ENCODE data around the gene CORO1C.

Gene CORO1C

DNA sequence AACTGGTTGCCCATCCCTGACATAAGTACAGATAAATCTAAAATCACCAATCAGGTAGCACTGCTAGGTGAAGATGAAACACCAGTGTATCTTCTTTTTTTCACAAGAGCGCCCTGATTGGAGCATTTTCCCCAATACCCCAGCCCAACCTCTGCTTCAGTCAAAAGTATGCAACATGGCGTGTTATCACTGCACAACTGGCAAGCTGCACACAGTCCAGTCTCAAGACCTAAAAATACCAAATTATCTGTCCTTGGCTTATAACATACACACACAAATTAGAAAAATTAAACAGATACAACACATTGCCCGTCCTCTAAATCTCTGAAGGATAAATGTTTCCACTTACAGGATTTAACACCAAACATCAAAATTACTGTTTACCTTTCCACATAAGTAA, 77.4 kb downstream of the CORO1C start:
- no peak for DNase-seq (ENCODE audit: low read depth in 4 of 4, low spot score in 1 of 4)

- DNase-seq (ENCODE audit: low read depth in 4 of 4, low spot score in 1 of 4): no peak
These were observed 78.2 kb downstream of the CORO1C start for GRCh38 chr12:108653082-108653516.

DNA sequence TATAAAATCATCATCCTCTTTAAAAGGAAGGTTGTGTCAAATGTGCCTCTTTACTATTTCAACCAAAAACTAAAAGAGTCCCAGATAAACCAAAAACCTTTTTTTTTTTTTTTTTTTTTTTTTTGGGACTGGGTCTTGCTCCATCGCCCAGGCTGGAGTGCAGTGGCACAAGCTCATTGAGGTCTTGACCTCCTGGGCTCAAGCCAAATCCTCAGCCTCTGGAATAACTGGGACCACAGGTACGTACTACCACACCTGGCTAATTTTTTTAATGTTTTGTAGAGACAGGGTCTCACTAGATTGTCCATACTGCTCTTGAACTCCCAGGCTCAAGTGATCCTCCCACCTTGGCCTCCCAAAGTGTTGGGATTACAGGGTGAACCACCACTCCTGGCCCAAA, 81.2 kb downstream of the CORO1C start:
- no peak for DNase-seq (ENCODE audit: low read depth in 4 of 4, low spot score in 1 of 4)

DNA sequence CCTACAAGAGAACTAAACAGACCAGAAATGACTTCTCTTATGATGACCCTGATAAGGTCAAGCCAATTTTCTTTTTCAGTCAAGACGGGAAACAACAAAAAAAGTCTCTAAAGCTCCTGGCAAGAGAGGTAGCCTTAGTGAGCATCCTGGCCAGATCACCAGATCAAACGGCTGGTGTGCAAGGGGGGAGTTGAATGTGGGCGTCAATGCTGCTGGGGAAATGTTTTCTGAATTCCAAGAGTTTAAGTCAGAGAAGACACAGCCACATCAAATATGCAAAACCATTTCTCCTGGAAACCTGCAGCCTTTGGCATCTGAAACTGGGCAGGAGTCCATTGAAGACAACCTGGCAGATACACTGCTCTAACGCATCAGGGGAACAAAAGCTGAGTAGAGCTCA, 81.6 kb downstream of the CORO1C start:
- no peak for DNase-seq (ENCODE audit: low read depth in 4 of 4, low spot score in 1 of 4)

GRCh38 chr12:108649126-108649525, 82.2 kb downstream of the CORO1C start:
- no peak for DNase-seq (ENCODE audit: low read depth in 4 of 4, low spot score in 1 of 4)

DNA sequence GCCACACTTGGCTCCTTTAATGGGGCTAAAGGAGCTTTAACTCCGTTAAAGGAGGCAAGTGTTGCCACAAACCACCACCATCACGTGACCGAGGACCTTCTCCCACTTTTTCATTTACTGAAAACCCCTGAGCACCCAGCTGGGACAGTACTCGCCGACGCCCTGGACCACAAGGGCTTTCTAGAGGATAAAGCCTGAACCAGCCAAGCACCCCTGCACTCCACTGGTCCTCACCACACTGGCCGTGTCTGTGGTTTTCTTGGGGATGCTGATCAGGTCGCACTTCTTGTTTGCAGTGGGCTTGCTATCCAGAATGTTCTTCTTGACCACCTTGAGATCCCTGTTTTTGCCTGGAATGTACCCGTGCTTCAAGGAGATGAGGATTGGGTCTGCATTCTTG, 82.9 kb downstream of the CORO1C start:
- DNase-seq (ENCODE audit: low read depth in 4 of 4, low spot score in 1 of 4): no peak

- no peak for DNase-seq (ENCODE audit: low read depth in 4 of 4, low spot score in 1 of 4)
These were observed 83.6 kb downstream of the CORO1C start for GRCh38 chr12:108647585-108648287.

DNA sequence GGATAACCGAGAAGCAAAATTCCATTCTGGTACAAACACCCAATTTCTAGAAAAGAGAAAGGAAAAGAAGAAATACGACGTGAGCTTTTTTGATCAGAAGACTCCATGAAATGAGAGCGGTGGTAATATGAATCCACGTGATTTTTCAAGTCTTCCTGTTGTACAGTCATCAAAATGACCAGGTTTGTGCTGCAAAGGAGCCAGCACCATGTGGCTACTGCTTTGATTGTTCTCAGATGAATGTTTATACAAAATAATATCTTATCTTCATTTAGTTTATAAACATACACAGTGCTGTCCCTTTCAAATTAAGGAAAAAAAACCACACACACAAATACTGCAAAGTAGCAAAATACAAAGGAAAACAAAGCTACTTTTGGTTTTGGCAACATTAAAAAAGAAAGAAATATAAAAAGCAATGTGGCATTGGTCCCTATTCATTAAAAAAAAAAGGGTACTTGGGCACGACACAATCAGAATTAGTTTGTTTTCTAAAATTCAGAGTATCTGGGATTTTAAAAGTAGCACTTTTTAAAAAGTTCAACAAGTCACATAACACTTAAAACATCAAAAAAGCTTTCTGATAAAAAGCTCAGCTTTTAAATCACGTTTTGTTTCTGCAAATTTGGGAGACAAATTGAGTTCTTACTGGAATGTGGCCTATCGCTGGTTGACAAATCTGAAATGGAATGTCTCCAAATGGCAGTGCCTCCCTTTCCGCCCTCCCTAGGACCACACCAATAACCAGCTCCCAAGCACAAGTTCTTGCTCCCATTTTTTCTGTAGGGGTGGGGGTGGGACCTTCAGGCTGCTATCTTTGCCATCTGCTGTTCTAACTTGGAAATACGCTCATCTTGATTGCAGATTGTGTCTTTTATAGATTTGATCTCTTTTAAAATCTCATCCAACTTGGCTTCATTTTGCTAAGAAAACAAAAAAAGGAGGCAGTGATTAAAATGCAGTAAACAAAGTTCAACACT, 84.4 kb downstream of the CORO1C start:
- no peak for DNase-seq (ENCODE audit: low read depth in 4 of 4, low spot score in 1 of 4)

DNA sequence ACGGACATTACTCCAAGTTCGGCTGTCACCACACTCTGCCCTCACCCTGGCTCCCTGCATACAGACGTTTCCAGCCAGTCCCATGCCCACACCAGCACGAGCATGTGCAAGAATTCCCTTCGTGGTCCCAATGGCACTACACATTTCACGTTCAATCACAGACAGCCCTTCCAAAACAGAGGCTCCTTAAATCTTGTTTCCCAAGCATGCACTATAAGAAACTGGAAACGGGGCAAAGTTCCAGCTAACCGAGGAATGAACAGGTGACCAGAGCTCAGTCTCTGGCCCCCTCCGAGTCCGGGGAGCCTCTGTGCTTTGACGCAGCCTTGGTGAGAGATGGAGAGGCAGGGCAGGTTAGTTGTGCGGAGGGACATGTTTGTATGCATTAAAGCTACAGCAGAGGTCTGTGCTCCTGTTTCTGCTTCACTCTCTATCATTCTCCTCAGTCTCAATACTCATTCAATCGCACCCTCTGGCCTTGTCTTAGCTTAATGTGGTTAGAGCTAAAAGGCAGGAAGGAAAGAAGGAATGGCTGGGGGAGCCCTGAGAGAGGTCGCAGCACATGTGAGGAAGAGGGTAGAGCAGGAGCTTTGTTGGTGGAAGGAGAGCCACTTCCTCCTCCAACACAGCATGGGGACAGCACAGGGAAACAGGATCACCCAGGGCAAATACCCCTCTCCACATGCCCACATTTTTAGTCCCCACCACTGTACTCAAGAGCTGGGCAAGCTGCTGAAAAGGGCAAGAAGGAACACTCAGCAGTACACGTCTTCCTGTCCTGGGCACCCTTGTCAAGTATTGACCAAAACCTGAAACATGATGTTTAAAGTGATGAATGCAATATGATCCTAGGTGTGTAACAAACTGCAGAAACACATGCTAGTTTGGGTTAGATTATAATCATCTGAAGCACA, 85.4 kb downstream of the CORO1C start:
- no peak for DNase-seq (ENCODE audit: low read depth in 4 of 4, low spot score in 1 of 4)

DNA sequence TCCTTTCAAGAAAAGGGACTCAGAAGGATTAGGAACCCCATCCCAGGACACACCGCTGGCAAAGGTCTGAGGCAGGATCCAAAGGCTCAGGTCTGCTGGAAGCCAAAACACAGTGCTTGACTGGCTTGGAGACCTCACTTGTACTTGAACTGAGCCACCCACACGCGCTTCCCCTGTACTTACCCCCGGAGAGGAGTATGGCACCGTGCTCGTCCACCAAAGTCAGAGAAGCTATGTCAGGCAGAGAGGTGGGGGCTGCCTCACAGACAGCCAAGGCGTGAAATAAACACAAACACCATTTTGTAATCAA, 86.6 kb downstream of the CORO1C start:
- DNase-seq (ENCODE audit: low read depth in 4 of 4, low spot score in 1 of 4): no peak

GRCh38 chr12:108643941-108644810, 87.1 kb downstream of the CORO1C start:
- DNase-seq (ENCODE audit: low read depth in 4 of 4, low spot score in 1 of 4): no peak

DNA sequence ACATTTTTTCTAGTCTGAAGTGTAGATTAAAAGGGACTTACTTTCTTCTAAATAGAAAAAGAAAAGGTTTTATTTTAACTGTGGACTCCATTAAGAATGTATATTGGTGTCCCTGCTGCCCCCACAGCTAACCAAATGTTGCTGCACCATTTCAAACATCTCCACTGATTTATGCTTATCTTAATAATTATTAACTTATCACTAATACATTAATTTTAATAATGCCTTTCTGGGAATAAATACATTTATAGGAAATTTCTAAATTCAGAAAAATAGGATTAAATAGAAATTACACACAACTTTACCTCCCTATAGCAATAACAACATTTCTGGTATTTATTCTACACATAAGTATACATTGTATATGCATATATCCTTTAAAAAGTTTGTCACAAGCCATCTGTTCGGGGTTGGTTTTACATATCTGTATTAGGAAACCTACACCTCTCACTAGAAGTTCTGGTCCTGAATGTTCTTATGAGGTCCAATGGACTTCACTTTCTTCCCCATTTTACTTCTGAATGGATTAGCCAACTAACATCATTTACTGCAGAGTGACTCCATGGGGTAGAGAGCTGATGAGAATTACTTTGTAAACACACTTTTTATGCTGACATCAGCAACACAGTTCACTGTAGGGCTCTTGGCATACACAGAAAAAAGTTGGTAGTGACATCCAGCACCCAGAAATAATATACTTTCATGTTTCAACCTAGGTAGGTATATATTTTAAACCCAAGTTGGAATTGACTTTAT, 88.2 kb downstream of the CORO1C start:
- no peak for DNase-seq (ENCODE audit: low read depth in 4 of 4, low spot score in 1 of 4)

GRCh38 chr12:108642269-108642870, 88.9 kb downstream of the CORO1C start:
- DNase-seq (ENCODE audit: low read depth in 4 of 4, low spot score in 1 of 4): no peak

GRCh38 chr12:108641446-108642268, 89.7 kb downstream of the CORO1C start:
- no peak for DNase-seq (ENCODE audit: low read depth in 4 of 4, low spot score in 1 of 4)

- DNase-seq (ENCODE audit: low read depth in 4 of 4, low spot score in 1 of 4): no peak
These were observed 90.4 kb downstream of the CORO1C start for GRCh38 chr12:108640802-108641445.

- no peak for DNase-seq (ENCODE audit: low read depth in 4 of 4, low spot score in 1 of 4)
These were observed 92.1 kb downstream of the CORO1C start for GRCh38 chr12:108638997-108639822.

All from stimulated activated CD4-positive, alpha-beta T cell treated with anti-CD3 and anti-CD28 coated beads, Interleukin-1b, Interleukin-23, amount 100 ng/mL, for 24 hours (primary cell).